Measurements from ENCODE around the gene INPP5A.
"Not testable (repeated sequence)": the region's sequence is repeated elsewhere in the genome, so short reads cannot be mapped to it uniquely, and the experiment has no call there.

Gene INPP5A

DNA sequence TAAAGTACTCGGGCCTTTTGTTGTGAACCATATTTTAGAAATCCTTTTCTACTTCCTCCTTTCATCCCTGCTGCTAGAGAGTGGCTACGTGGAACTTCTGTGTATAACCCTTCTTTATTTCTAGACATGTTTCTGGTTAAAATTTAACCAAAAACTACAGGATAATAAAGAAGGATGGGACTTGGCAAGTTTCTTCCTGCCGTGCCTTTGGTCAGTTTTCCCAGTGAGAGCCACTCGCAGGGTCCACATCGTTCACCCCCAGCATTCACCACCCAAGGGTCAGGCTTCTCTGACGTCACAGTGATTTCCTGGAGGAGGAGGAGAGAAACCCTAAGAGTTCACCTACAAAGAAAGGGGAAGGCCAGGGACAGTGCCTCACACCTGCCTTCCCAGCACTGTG lies 203.0 kb downstream of the INPP5A start:
- Mint-ChIP-seq H3K4me1 (no peaks in the 10 kb centered on the region), H3K27me3 (no peaks in the 10 kb centered on the region), H3K27ac (no peak overlapping the region), H3K9me3 (no peaks in the 10 kb centered on the region), H3K4me3 (no peak overlapping the region), H3K36me3 (no peaks in the 10 kb centered on the region)

DNA sequence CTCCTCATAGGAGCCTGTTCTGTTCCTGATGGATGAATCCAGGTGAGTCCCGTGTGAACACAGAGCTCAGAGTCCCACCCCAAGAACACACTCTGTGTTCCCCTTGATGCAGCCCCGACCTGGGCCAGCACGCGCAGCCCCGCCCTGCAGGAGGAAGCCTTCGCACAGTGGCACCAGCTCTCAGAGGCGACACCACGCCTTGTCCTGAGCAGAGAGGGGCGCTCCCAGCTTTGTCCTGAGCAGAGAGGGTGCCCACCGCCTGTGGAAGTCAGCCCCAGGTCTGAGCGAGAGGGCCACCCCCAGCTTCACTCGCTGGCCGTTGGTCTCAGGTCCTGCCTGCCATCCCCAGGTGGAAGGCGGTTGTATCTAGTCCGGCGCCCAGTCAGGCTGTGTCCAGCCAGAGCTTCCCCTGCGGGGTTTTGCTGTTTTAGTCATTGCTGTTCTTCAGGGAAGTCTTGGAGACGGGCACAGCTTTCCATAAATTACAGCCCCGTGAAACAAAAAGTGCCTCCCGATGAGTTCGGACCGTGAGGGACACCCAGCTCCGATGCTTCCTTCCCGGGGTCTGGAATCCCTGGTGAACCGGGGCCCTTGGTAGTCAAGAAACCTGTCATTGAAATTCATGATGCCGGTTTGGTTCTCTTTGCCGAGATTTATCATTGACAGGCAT lies 204.7 kb downstream of the INPP5A start:
- no peak overlapping the region for H3K27ac Mint-ChIP-seq
- no peaks in the 10 kb centered on the region for H3K27me3 Mint-ChIP-seq
- no peaks in the 10 kb centered on the region for H3K4me1 Mint-ChIP-seq
- no peaks in the 10 kb centered on the region for H3K9me3 Mint-ChIP-seq
- no peak overlapping the region for H3K4me3 Mint-ChIP-seq
- H3K36me3 Mint-ChIP-seq: no peaks in the 10 kb centered on the region

DNA sequence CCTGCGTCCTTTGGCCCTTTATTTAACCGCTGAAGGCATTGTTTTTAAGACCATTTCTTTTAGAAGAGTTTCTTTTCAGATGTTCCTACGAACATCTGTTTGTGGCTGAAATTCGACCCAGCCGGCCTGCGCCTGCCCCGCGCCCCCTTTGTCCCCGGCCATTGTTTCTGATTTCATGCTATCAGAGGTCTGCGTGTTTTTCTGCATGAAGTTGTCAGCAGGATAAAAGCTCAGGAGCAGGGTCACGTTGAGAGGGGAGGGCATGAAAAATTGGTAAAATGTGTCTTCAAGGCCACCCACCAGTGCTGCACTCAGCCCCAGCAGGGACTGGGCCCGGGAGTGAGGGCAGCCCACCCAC lies 205.2 kb downstream of the INPP5A start:
- H3K36me3 Mint-ChIP-seq: no peaks in the 10 kb centered on the region
- no peak overlapping the region for H3K27ac Mint-ChIP-seq
- H3K27me3 Mint-ChIP-seq: no peaks in the 10 kb centered on the region
- no peaks in the 10 kb centered on the region for H3K4me1 Mint-ChIP-seq
- H3K4me3 Mint-ChIP-seq: no peak overlapping the region
- H3K9me3 Mint-ChIP-seq: no peaks in the 10 kb centered on the region

DNA sequence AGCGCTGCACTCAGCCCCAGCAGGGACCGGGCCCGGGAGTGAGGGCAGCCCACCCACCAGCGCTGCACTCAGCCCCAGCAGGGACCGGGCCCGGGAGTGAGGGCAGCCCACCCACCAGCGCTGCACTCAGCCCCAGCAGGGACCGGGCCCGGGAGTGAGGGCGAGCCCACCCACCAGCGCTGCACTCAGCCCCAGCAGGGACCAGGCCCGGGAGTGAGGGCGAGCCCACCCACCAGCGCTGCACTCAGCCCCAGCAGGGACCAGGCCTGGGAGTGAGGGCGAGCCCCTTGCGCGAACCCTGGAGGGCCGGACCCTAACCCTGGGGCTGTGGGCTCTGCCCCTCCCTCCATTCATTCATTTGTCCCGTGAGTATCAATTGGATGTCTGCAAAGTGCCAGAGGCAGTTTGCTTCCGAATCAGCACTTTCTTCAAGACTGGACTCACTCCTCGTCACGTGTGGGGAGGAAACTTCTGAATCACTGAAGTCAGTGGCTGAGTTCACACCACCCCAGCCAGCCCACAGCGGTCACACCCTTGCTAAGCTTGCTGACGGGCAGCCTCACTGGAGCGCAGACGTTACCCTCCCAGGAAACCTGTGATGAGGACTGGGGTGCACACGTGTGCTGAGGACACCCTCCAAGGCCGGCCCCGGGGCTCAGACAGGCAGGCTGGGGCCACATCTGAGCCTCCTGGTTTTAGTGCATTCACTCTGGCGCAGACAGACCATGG lies 205.8 kb downstream of the INPP5A start:
- H3K4me1 Mint-ChIP-seq, H3K27me3 Mint-ChIP-seq, H3K9me3 Mint-ChIP-seq, H3K4me3 Mint-ChIP-seq, H3K27ac Mint-ChIP-seq, H3K36me3 Mint-ChIP-seq: not testable (repeated sequence)

DNA sequence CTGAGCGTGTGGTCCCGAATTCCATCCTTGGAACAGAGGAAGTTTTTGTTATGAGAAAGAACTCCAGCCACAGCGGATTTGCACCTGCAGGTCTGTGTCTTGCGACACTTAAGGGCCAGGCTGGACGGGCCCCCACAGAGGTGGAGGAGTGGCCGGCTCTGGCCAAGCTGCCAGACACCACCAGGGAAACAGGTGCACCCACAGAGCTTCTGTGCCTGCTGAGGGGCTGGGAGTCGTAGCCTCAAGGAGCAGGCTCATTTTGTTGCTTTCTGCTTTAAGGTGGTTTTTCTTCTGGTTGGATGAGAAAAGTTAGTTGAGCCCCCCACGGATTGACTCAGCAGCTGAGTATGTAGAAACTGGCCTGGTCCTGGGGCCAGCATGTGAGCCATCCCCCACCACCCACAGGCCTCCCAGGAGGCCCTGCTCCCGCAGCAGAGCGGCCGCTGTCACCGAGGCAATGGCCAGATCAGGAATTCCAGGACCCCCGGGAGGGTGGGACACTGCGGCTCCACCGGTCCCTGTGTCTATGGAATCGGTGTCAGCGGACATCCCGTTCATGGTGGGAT lies 206.4 kb downstream of the INPP5A start:
- H3K36me3 Mint-ChIP-seq: peaks cover 2% of the 10 kb centered on the region
- H3K27ac Mint-ChIP-seq: no peak overlapping the region
- H3K9me3 Mint-ChIP-seq: no peaks in the 10 kb centered on the region
- no peaks in the 10 kb centered on the region for H3K27me3 Mint-ChIP-seq
- no peaks in the 10 kb centered on the region for H3K4me1 Mint-ChIP-seq
- no peak overlapping the region for H3K4me3 Mint-ChIP-seq

DNA sequence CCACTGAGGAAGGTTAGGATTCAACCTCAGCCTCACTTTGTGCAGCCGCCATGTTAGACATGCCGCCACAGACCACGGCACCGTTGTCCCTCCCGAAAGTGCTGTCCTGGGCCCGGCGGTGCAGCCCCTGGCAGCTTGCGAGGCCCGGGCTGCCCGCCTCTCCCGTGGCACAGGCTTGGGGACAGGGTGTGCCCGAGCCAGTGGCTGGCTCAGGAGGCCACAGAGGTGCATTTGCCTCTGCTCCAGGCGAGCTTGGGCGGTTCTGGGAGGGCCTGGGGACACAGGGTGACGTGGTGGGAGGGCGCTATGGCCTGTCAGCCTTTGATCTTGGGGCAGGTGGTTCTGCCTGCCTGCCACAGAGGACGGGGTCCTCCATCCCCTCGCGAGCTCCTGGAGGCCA lies 207.3 kb downstream of the INPP5A start:
- Mint-ChIP-seq H3K9me3 (no peaks in the 10 kb centered on the region), H3K27ac (no peak overlapping the region), H3K36me3 (peaks cover 2% of the 10 kb centered on the region), H3K4me3 (no peak overlapping the region), H3K4me1 (no peaks in the 10 kb centered on the region), H3K27me3 (no peaks in the 10 kb centered on the region)

DNA sequence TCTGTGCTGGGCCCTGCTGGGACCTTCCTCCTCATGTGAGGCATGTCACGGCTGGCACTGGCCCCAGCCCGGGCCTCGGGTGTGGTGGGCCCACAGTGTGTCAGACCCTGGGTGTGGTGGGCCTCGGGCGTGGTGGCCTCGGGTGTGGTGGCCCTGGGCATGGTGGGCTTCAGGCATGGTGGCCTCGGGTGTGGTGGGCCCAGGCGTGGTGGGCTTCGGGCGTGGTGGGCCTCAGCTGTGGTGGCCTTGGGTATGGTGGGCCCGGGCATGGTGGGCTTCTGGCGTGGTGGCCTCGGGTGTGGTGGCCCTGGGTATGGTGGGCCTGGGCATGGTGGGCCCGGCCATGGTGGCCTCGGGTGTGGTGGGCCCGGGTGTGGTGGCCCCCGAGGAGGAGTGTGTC lies 207.9 kb downstream of the INPP5A start:
- peaks cover 2% of the 10 kb centered on the region for H3K36me3 Mint-ChIP-seq
- no peak overlapping the region for H3K27ac Mint-ChIP-seq
- H3K27me3 Mint-ChIP-seq: no peaks in the 10 kb centered on the region
- no peaks in the 10 kb centered on the region for H3K4me1 Mint-ChIP-seq
- H3K4me3 Mint-ChIP-seq: no peak overlapping the region
- H3K9me3 Mint-ChIP-seq: no peaks in the 10 kb centered on the region

DNA sequence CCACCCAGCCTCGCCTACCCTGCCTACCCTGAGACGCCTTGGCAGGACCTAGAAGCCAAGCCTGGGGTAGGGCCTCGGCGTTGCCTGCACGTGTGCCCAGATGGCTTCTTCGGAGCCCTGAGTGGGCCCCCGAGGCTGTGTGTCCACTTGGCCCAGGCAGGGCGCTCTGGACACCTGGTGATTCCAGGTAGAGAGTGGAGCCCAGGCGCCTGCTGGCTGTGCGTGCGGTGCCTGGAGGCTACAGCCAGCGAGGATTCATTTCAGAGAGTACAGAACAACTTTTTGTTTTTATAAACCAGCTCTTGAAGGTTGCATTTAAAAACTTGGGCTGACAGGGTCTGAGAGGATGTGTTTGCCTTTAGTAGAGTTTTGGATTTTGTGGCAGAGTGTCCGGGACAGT lies 208.4 kb downstream of the INPP5A start:
- no peaks in the 10 kb centered on the region for H3K27me3 Mint-ChIP-seq
- H3K4me3 Mint-ChIP-seq: no peak overlapping the region
- H3K36me3 Mint-ChIP-seq: peaks cover 2% of the 10 kb centered on the region
- no peak overlapping the region for H3K27ac Mint-ChIP-seq
- no peaks in the 10 kb centered on the region for H3K9me3 Mint-ChIP-seq
- H3K4me1 Mint-ChIP-seq: no peaks in the 10 kb centered on the region

DNA sequence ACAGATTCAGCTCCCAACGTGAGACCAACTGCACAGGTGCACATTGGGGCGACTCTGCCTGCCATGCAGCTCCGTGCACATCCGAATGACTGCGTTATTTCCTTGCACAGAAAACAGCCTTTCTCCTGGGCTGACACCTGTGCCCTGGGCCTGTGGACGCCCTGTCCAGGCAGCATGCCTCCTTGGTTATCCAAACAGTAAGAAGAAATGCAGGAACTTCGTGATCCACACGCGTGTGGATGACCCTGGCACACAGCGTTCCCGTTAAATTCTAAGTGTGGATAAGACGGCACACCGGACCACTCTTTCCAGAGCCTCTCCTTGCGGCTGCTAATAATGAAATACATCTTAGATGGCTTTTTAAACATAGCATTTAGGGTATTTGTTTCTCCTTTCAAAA lies 208.8 kb downstream of the INPP5A start:
- Mint-ChIP-seq H3K9me3 (no peaks in the 10 kb centered on the region), H3K36me3 (peaks cover 2% of the 10 kb centered on the region), H3K4me1 (no peaks in the 10 kb centered on the region), H3K27ac (no peak overlapping the region), H3K4me3 (no peak overlapping the region), H3K27me3 (no peaks in the 10 kb centered on the region)

DNA sequence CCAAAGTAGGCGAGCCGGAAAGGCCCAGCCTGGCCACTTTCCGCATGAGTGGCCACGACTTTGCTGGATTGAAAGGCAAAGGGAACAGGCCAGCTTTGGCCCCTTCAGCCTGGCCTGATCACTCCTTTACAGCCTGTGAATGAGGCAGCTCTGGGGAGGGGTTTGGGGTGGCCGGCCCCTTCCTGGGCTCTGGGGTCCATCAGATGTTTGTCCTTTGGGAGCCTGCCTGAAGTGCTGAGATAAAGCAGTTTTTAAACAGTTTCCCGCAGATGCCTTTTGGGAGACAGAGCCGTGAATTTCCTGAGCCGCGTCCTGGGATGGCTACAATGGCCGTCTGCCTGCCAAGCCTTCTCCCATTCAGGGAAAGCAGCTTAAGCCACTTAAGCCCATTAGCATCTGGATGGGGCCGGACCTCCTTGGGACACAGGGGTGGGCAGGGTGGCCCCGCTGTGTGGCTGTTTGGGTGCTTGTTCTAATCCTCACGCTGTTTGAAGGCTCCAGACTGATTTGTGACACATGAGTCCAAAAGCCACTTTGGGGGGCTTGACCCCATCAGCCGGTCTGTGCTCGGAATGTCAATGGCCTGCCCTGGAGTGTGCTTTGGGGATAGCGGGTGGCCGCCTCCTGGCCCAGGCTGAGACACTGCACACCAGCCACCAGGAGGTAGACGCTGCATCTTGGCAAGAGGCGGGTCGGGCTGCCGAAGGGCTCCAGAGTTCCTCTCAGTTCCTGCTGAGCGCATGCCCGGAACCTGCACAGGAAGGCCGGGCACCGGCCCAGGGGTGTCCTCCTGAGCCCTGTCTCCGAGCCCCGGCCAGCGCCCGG lies 209.4 kb downstream of the INPP5A start:
- H3K4me3 Mint-ChIP-seq: no peak overlapping the region
- peaks cover 2% of the 10 kb centered on the region for H3K36me3 Mint-ChIP-seq
- no peaks in the 10 kb centered on the region for H3K9me3 Mint-ChIP-seq
- no peaks in the 10 kb centered on the region for H3K27me3 Mint-ChIP-seq
- H3K27ac Mint-ChIP-seq: no peak overlapping the region
- no peaks in the 10 kb centered on the region for H3K4me1 Mint-ChIP-seq

DNA sequence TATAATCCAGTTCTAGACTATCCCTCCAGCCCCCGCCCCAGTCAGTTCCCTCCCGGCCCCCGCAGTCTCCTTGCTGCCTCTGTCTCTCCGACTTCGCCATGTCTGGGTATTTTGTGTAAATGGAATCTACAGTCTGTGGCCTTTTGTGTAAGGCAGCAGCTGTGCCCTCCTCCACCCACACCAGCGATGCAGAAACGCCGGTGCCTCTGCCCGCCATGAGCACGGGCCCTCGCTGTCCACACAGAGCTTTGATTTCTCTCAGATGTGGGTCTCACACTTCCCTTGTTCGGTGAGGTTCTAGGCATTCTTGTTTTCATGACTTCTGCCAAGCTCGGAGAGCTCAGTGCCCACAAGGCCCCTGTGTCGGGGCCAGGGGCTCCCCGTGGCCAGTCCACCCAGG lies 210.5 kb downstream of the INPP5A start:
- Mint-ChIP-seq H3K36me3 (peaks cover 2% of the 10 kb centered on the region), H3K4me3 (no peak overlapping the region), H3K4me1 (no peaks in the 10 kb centered on the region), H3K9me3 (no peaks in the 10 kb centered on the region), H3K27me3 (no peaks in the 10 kb centered on the region), H3K27ac (no peak overlapping the region)

DNA sequence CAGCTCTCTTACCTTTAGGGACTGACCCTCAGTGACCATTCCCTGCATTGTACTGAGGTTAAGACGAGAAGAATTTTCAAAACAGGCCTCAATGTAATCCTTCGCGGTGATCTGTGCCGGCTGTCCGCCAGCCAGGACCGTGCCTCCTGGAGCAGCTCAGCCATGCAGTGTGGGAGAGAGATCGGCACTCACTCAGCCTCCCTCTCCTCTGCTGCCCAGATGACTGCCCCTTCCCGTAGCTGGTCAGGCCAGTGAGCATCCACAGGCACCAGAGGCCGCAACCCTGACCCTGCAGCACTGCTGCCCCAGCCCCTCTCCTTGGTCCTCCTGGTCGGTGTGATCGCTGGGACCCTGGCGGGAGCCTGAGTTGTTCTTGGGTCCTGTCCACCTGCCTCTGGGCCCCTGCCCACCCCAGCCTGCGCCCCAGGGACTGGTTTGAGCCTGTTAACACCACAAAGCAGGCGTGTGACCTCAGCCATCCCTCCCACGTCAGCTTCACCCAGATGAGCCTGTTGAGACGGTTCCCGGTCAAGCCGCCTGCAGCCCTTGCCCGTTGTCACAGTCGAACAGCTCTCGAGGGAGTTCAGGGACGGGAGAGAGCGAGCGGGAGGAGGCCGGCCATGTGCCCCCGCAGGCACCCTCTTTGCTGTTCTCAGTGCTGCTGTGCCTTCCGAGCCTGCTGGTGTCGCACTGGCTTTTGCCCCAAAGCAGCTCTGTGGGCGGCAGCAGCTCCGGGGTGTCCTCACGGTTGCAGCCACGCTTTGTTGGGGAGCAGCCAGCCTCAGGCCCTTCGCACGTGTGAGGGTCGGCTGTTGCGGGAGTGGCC lies 211.2 kb downstream of the INPP5A start:
- Mint-ChIP-seq H3K27ac (no peak overlapping the region), H3K36me3 (peaks cover 2% of the 10 kb centered on the region), H3K4me1 (no peaks in the 10 kb centered on the region), H3K27me3 (no peaks in the 10 kb centered on the region), H3K9me3 (no peaks in the 10 kb centered on the region), H3K4me3 (no peak overlapping the region)

DNA sequence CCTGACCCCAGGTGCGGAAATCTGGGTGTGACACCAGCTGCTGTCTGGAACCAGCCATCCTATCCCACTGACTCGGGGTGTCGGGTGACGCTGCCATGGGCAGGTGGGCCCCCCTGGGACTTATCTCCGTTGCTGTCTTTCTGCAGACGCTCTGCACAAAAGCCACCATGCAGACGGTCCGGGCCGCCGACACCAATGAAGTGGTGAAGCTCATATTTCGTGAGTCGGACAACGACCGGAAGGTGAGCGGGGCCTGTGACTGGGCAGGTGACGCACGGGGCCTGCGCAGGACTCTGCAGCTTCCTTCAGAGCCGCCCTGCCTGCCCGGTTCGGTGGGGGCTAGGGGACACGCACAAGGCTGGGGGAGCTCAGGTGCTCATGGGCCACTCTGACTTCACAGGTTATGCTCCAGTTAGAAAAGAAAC lies 211.8 kb downstream of the INPP5A start:
- H3K4me3 Mint-ChIP-seq: no peak overlapping the region
- H3K9me3 Mint-ChIP-seq: no peaks in the 10 kb centered on the region

DNA sequence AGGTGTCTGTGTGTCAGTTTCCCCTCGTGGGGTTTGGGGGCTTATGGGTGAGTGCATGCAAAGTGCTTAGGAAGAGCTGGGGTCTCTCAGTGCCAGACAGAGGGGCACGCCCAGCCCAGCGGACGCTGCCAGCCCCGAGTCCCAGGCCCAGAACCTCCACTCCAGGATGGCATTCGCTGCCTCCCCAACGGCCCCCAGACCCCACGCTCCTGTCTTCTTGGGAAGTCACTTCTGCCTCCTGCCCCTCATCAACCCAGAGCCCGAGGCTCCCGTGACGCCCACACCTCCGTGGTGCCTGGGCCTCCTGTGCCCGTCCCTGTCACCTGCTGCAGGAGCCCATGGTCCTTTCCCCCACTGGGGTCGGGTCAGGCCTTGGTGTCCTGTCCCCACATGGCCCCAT lies 213.3 kb downstream of the INPP5A start:
- Mint-ChIP-seq H3K4me3 (no peak overlapping the region), H3K27ac (no peak overlapping the region), H3K4me1 (no peaks in the 10 kb centered on the region), H3K9me3 (no peaks in the 10 kb centered on the region), H3K36me3 (peaks cover 12% of the 10 kb centered on the region), H3K27me3 (no peaks in the 10 kb centered on the region)

More for the DNA sequence above, 211.8 kb downstream of the INPP5A start:
- Mint-ChIP-seq H3K27me3 (no peaks in the 10 kb centered on the region), H3K36me3 (peaks cover 2% of the 10 kb centered on the region), H3K4me1 (no peaks in the 10 kb centered on the region), H3K27ac (no peak overlapping the region)

DNA sequence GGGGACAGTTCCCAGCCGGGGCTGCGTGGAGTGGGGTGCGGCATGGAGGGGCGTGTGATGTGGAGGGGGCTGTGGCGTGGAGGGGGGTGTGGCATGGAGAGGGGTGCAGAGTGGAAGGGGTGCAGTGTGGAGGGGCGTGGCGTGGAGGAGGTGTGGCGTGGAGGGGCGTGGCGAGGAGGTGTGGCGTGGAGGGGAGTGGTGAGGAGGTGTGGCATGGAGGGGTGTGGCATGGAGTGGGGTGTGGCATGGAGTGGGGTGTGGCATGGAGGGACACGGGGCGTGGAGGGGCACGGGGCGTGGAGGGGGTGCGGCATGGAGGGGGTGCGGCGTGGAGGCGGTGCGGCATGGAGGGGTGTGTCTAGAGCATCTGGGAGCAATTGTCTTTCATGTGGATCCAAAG lies 214.8 kb downstream of the INPP5A start:
- Mint-ChIP-seq H3K4me1 (no peaks in the 10 kb centered on the region), H3K36me3 (peaks cover 16% of the 10 kb centered on the region), H3K9me3 (no peaks in the 10 kb centered on the region), H3K4me3 (no peak overlapping the region), H3K27ac (no peak overlapping the region), H3K27me3 (no peaks in the 10 kb centered on the region)
